MCF 10A (cell line): ENCODE data around the gene CHST5. TPM values are rescaled to one million over a fixed set of nuclear protein-coding genes. Genes with fewer than 3 reads are reported as not detected.
"Not testable (repeated sequence)": the region's sequence is repeated elsewhere in the genome, so short reads cannot be mapped to it uniquely, and the experiment has no call there.

Source experiments
- BruUV-seq: library from RNA; stranded (reverse); fragments of 400-500 nt; replicated peaks from 2 replicates; lab custom pipeline; 2021; lab: Mats Ljungman, UMichigan
- CTCF ChIA-PET: fragments of 300-600 bp; sonication (Branson Sonifier 250); formaldehyde crosslinking; extraction: SDS; loops from one replicate; lab custom pipeline; 2021; ENCODE audit warnings: antibody characterized with exemption, inconsistent platforms; lab: Yijun Ruan, JAX
- POLR2A ChIA-PET: fragments of 300-600, 350-650 bp; sonication (Branson Sonifier 250); formaldehyde crosslinking; extraction: SDS; loops from one replicate; lab custom pipeline; 2020; ENCODE audit warnings: antibody characterized with exemption, inconsistent platforms; lab: Yijun Ruan, JAX
- DNase-seq: peaks from one replicate; pipeline ENCODE4 v3.0.0-alpha.2; 2018; ENCODE audit not compliant: unreplicated experiment
- H3K27ac Mint-ChIP-seq: one replicate; pipeline ENCODE4 v1.8.0; 2022; ENCODE audit warnings: mild to moderate bottlenecking, low read depth, mixed read lengths; ENCODE audit not compliant: unreplicated experiment
- H3K27me3 Mint-ChIP-seq: one replicate; pipeline ENCODE4 v1.8.0; 2022; ENCODE audit warnings: mixed read lengths; ENCODE audit not compliant: insufficient read depth, unreplicated experiment
- H3K36me3 Mint-ChIP-seq: one replicate; pipeline ENCODE4 v1.8.0; 2022; ENCODE audit warnings: mild to moderate bottlenecking, moderate library complexity, mixed read lengths; ENCODE audit not compliant: insufficient read depth, unreplicated experiment
- H3K4me1 Mint-ChIP-seq: one replicate; pipeline ENCODE4 v1.8.0; 2022; ENCODE audit warnings: mixed read lengths; ENCODE audit not compliant: insufficient read depth, unreplicated experiment
- H3K4me3 Mint-ChIP-seq: one replicate; pipeline ENCODE4 v1.8.0; 2022; ENCODE audit warnings: mild to moderate bottlenecking, moderate library complexity, mixed read lengths; ENCODE audit not compliant: unreplicated experiment
- H3K9me3 Mint-ChIP-seq: one replicate; pipeline ENCODE4 v1.8.0; 2022; ENCODE audit warnings: mixed read lengths; ENCODE audit not compliant: unreplicated experiment
- intact Hi-C: fragments of 100-400 bp; cut with micrococcal nuclease; formaldehyde crosslinking; loops from 2 replicates; pipeline ENCODE4 v1.14.1; 2022
- total RNA-seq: library from RNA; stranded (reverse); gene quantifications from 2 replicates; pipeline ENCODE4 v1.2.3, GENCODE V29; 2022
- TF ChIP-seq, protein P1 (sequence below): fragments of 200-600 bp; IDR thresholded peaks from one replicate; pipeline ENCODE4 v1.8.0; 2022; ENCODE audit warnings: antibody characterized with exemption, mild to moderate bottlenecking; ENCODE audit not compliant: unreplicated experiment

Gene CHST5
- total RNA-seq, 1 experiment from 2014 or later: not detected

DNA sequence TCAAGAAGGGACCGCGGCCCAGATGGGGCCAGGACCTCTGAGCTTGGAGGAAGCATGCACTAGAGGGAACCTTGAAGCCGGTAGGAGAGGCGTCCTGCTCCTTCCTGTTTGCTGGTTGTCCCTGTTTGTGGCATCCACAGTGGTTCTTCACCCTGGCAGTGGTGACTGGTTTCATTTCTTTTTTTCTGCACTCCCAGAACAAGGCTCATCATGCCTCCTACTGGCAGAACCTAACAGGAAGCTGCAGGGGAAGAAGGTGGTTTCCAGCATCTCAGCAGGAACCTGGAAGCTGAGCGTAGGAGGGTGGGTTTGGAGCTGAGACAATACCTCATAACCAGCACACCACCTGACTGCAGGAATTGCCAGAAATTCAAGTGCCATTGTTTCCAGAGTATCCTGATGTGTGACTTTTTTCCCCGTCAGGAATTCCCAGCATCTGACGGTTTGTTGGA is 14.3 kb upstream of the CHST5 start:
- Mint-ChIP-seq H3K4me1 (no peaks in the 10 kb centered on the region), H3K27me3 (no peaks in the 10 kb centered on the region), H3K4me3 (peak overlapping the region; percentile 43), H3K36me3 (peaks cover 10% of the 10 kb centered on the region), H3K27ac (no peak overlapping the region), H3K9me3 (no peaks in the 10 kb centered on the region)
- BruUV-seq: no TSS peak
- TF ChIP-seq, protein P1, sequence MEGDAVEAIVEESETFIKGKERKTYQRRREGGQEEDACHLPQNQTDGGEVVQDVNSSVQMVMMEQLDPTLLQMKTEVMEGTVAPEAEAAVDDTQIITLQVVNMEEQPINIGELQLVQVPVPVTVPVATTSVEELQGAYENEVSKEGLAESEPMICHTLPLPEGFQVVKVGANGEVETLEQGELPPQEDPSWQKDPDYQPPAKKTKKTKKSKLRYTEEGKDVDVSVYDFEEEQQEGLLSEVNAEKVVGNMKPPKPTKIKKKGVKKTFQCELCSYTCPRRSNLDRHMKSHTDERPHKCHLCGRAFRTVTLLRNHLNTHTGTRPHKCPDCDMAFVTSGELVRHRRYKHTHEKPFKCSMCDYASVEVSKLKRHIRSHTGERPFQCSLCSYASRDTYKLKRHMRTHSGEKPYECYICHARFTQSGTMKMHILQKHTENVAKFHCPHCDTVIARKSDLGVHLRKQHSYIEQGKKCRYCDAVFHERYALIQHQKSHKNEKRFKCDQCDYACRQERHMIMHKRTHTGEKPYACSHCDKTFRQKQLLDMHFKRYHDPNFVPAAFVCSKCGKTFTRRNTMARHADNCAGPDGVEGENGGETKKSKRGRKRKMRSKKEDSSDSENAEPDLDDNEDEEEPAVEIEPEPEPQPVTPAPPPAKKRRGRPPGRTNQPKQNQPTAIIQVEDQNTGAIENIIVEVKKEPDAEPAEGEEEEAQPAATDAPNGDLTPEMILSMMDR: peak; percentile 47
- ChIA-PET POLR2A (interaction anchor here (0.6 to 1.6 kb wide), 8 partner anchors 28 to 279 kb away, joined by 3 to 5 read pairs (median 4); partner anchors contain the start of genes KARS1 and TERF2IP), CTCF (interaction anchor here (0.5 to 3.3 kb wide), 22 partner anchors 9 to 148 kb away, joined by 3 to 21 read pairs (median 4); no protein-coding TSS in a partner anchor)
- DNase-seq: peak; percentile 82
- intact Hi-C loops: loop anchor here (1.0 to 2.0 kb wide), 2 partner anchors 33 to 79 kb away; no protein-coding TSS in a partner anchor

DNA sequence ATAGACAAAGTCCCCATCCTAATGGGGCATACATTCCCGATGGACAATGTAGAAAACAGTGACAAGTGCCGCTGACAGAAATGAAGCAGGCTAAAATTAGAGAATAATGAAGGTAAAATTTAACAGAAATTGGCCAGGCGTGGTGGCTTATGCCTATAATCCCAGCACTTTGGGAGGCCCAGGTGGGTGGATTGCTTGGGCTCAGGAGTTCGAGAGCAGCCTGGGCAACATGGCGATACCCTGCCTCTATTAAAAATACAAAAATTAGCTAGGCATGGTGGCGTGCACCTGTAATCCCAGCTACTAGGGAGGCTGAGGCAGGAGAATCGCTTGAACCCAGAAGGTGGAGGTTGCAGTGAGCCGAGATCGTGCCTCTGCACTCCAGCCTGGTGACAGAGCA is 12.5 kb upstream of the CHST5 start:
- CTCF ChIA-PET: interaction anchor here (2.4 kb wide), 1 partner anchor 31 kb away, joined by 17 read pairs; no protein-coding TSS in a partner anchor
- H3K9me3 Mint-ChIP-seq, POLR2A ChIA-PET, H3K4me3 Mint-ChIP-seq, H3K4me1 Mint-ChIP-seq, BruUV-seq, intact Hi-C loops, DNase-seq, H3K27me3 Mint-ChIP-seq, H3K27ac Mint-ChIP-seq: not testable (repeated sequence)
- H3K36me3 Mint-ChIP-seq: peaks cover 22% of the 10 kb centered on the region

DNA sequence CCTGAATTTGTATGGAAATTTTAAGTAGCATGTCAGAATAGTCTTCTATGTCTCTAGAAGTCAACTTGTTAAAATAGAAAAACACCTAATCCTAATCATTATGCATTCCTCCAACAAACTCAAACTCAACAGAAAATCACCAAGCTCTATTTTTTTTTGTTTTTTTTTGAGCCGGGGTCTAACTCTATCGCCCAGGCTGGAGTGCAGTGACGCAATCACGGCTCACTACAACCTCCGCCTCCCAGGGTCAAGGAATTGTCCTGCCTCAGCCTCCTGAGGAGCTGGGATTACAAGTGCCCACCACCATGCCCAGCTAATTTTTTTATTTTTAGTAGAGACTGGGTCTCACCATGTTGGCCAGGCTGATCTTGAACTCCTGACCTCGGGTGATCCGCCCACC is 10.4 kb upstream of the CHST5 start:
- BruUV-seq: no TSS peak
- intact Hi-C loops: no loop called here
- H3K27me3 Mint-ChIP-seq: no peaks in the 10 kb centered on the region
- ChIA-PET CTCF (interaction anchor here (0.7 to 1.1 kb wide), 4 partner anchors 13 to 81 kb away, joined by 3 read pairs; partner anchors contain the start of gene TMEM170A), POLR2A (interaction anchor here (0.6 to 1.0 kb wide), 2 partner anchors 9 to 14 kb away, joined by 3 read pairs; no protein-coding TSS in a partner anchor)
- H3K9me3 Mint-ChIP-seq: no peaks in the 10 kb centered on the region
- TF ChIP-seq, protein P1: no peak
- no peak for DNase-seq
- H3K4me3 Mint-ChIP-seq: no peak overlapping the region
- no peak overlapping the region for H3K27ac Mint-ChIP-seq
- peaks cover 31% of the 10 kb centered on the region for H3K36me3 Mint-ChIP-seq
- no peaks in the 10 kb centered on the region for H3K4me1 Mint-ChIP-seq

DNA sequence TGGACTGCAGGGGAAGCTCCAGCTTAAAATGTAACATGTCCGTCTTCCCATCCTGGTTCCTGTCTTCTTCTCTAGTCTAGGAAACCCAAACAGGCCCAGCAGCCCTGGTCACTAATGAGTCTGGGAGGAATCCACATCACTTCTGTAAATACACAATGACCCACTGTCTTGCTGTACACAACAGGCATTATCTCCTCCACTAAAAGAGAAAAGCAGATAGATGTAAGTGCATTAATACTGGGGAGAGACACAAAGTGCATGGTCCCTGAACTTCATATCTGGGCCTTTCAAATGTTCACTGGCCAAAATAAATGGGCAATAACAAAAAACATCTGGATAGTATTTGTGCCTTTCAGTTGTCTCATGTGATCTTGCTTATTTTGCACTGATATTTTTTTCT is 10.0 kb upstream of the CHST5 start:
- H3K4me3 Mint-ChIP-seq, BruUV-seq, H3K9me3 Mint-ChIP-seq, intact Hi-C loops, DNase-seq, H3K27ac Mint-ChIP-seq, H3K27me3 Mint-ChIP-seq, H3K4me1 Mint-ChIP-seq, POLR2A ChIA-PET: not testable (repeated sequence)
- CTCF ChIA-PET: interaction anchor here (1.0 to 1.1 kb wide), 2 partner anchors 13 to 81 kb away, joined by 3 read pairs; partner anchors contain the start of gene TMEM170A
- H3K36me3 Mint-ChIP-seq: peaks cover 35% of the 10 kb centered on the region

DNA sequence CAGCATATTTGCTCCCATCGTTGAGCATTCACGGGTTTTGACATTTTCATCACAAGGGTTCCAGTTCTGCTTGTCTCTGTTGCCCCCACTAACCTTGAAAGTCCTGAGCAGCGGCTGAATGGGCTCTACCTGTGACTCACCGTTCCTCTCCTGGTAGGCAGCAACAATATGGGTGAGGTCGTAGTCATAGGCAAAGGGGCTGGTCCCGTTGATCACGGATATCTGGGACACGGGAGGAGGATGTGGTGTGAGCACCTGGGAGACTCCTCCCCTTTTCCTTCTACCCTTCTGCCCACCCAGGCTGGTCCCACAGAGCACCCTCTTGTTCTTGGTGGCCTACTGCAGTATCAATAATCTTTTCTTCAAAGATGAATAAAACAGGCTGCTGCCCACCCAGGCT is 6.6 kb upstream of the CHST5 start:
- H3K27me3 Mint-ChIP-seq, intact Hi-C loops, H3K9me3 Mint-ChIP-seq, BruUV-seq, H3K4me1 Mint-ChIP-seq, DNase-seq, POLR2A ChIA-PET, H3K4me3 Mint-ChIP-seq, H3K27ac Mint-ChIP-seq: not testable (repeated sequence)
- CTCF ChIA-PET: interaction anchor here (0.7 to 1.4 kb wide), 3 partner anchors 11 to 1597 kb away, joined by 3 to 5 read pairs (median 4); no protein-coding TSS in a partner anchor
- peaks cover 36% of the 10 kb centered on the region for H3K36me3 Mint-ChIP-seq
